ENCODE results near the gene CMIP.

CMIP gene

GRCh38 chr16:81593481-81593880 is 148.9 kb downstream of the CMIP start:
- Histone ChIP-seq H3K79me2 (ENCODE audit: control insufficient read depth, insufficient read depth, low read length, unreplicated experiment) (no peaks in the 10 kb centered on the region), H3K27ac (ENCODE audit: low read depth, low read length) (no peak overlapping the region), H3K36me3 (ENCODE audit: insufficient read depth, low read length) (no peaks in the 10 kb centered on the region), H2AFZ (ENCODE audit: low read length, unreplicated experiment) (no peak overlapping the region), H3K4me1 (ENCODE audit: control insufficient read depth, insufficient read depth, low read length, unreplicated experiment) (no peaks in the 10 kb centered on the region), H3K27me3 (ENCODE audit: insufficient read depth, low read length) (no peaks in the 10 kb centered on the region), H3K4me3 (ENCODE audit: low read depth, low read length) (no peak overlapping the region)

GRCh38 chr16:81595629-81596292 is 151.2 kb downstream of the CMIP start:
- Histone ChIP-seq H3K4me1 (ENCODE audit: control insufficient read depth, insufficient read depth, low read length, unreplicated experiment) (peaks cover 12% of the 10 kb centered on the region), H3K27ac (ENCODE audit: low read depth, low read length) (no peak overlapping the region), H3K36me3 (ENCODE audit: insufficient read depth, low read length) (no peaks in the 10 kb centered on the region), H3K4me3 (ENCODE audit: low read depth, low read length) (no peak overlapping the region), H2AFZ (ENCODE audit: low read length, unreplicated experiment) (no peak overlapping the region), H3K79me2 (ENCODE audit: control insufficient read depth, insufficient read depth, low read length, unreplicated experiment) (no peaks in the 10 kb centered on the region), H3K27me3 (ENCODE audit: insufficient read depth, low read length) (no peaks in the 10 kb centered on the region)

- Histone ChIP-seq H2AFZ (ENCODE audit: low read length, unreplicated experiment) (no peak overlapping the region), H3K27ac (ENCODE audit: low read depth, low read length) (no peak overlapping the region), H3K4me1 (ENCODE audit: control insufficient read depth, insufficient read depth, low read length, unreplicated experiment) (peaks cover 26% of the 10 kb centered on the region), H3K36me3 (ENCODE audit: insufficient read depth, low read length) (no peaks in the 10 kb centered on the region), H3K4me3 (ENCODE audit: low read depth, low read length) (no peak overlapping the region), H3K27me3 (ENCODE audit: insufficient read depth, low read length) (no peaks in the 10 kb centered on the region), H3K79me2 (ENCODE audit: control insufficient read depth, insufficient read depth, low read length, unreplicated experiment) (peaks cover 4% of the 10 kb centered on the region)
Observed at GRCh38 chr16:81597079-81597658, 152.6 kb downstream of the CMIP start.

GRCh38 chr16:81598083-81598482 is 153.5 kb downstream of the CMIP start:
- Histone ChIP-seq H3K27me3 (ENCODE audit: insufficient read depth, low read length) (no peaks in the 10 kb centered on the region), H2AFZ (ENCODE audit: low read length, unreplicated experiment) (no peak overlapping the region), H3K27ac (ENCODE audit: low read depth, low read length) (no peak overlapping the region), H3K36me3 (ENCODE audit: insufficient read depth, low read length) (no peaks in the 10 kb centered on the region), H3K4me3 (ENCODE audit: low read depth, low read length) (no peak overlapping the region), H3K4me1 (ENCODE audit: control insufficient read depth, insufficient read depth, low read length, unreplicated experiment) (peaks cover 28% of the 10 kb centered on the region), H3K79me2 (ENCODE audit: control insufficient read depth, insufficient read depth, low read length, unreplicated experiment) (peaks cover 4% of the 10 kb centered on the region)

GRCh38 chr16:81599034-81599744 is 154.6 kb downstream of the CMIP start:
- H3K36me3 ChIP-seq (ENCODE audit: insufficient read depth, low read length) = no peaks in the 10 kb centered on the region
- H3K27me3 ChIP-seq (ENCODE audit: insufficient read depth, low read length) = no peaks in the 10 kb centered on the region
- H3K4me1 ChIP-seq (ENCODE audit: control insufficient read depth, insufficient read depth, low read length, unreplicated experiment) = peaks cover 28% of the 10 kb centered on the region
- no peak overlapping the region for H3K4me3 ChIP-seq (ENCODE audit: low read depth, low read length)
- H2AFZ ChIP-seq (ENCODE audit: low read length, unreplicated experiment) = no peak overlapping the region
- H3K27ac ChIP-seq (ENCODE audit: low read depth, low read length) = no peak overlapping the region
- peaks cover 4% of the 10 kb centered on the region for H3K79me2 ChIP-seq (ENCODE audit: control insufficient read depth, insufficient read depth, low read length, unreplicated experiment)

GRCh38 chr16:81600275-81600674 is 155.7 kb downstream of the CMIP start:
- H3K4me1 ChIP-seq (ENCODE audit: control insufficient read depth, insufficient read depth, low read length, unreplicated experiment) = peaks cover 37% of the 10 kb centered on the region
- H3K36me3 ChIP-seq (ENCODE audit: insufficient read depth, low read length) = no peaks in the 10 kb centered on the region
- peak overlapping the region; percentile 47; the same call in 1 of the 2 replicates for H3K27ac ChIP-seq (ENCODE audit: low read depth, low read length)
- H2AFZ ChIP-seq (ENCODE audit: low read length, unreplicated experiment) = no peak overlapping the region
- H3K4me3 ChIP-seq (ENCODE audit: low read depth, low read length) = no peak overlapping the region
- no peaks in the 10 kb centered on the region for H3K27me3 ChIP-seq (ENCODE audit: insufficient read depth, low read length)
- H3K79me2 ChIP-seq (ENCODE audit: control insufficient read depth, insufficient read depth, low read length, unreplicated experiment) = peaks cover 4% of the 10 kb centered on the region

GRCh38 chr16:81601008-81601428 is 156.4 kb downstream of the CMIP start:
- Histone ChIP-seq H3K27me3 (ENCODE audit: insufficient read depth, low read length) (no peaks in the 10 kb centered on the region), H3K79me2 (ENCODE audit: control insufficient read depth, insufficient read depth, low read length, unreplicated experiment) (peaks cover 4% of the 10 kb centered on the region), H2AFZ (ENCODE audit: low read length, unreplicated experiment) (no peak overlapping the region), H3K4me3 (ENCODE audit: low read depth, low read length) (no peak overlapping the region), H3K27ac (ENCODE audit: low read depth, low read length) (peak overlapping the region; percentile 47; the same call in 1 of the 2 replicates), H3K36me3 (ENCODE audit: insufficient read depth, low read length) (no peaks in the 10 kb centered on the region), H3K4me1 (ENCODE audit: control insufficient read depth, insufficient read depth, low read length, unreplicated experiment) (peaks cover 38% of the 10 kb centered on the region)

GRCh38 chr16:81601601-81602255 is 157.1 kb downstream of the CMIP start:
- H3K4me1 ChIP-seq (ENCODE audit: control insufficient read depth, insufficient read depth, low read length, unreplicated experiment) = peaks cover 38% of the 10 kb centered on the region
- no peaks in the 10 kb centered on the region for H3K36me3 ChIP-seq (ENCODE audit: insufficient read depth, low read length)
- peak overlapping the region; percentile 17; the same call in 1 of the 2 replicates for H3K27ac ChIP-seq (ENCODE audit: low read depth, low read length)
- H3K27me3 ChIP-seq (ENCODE audit: insufficient read depth, low read length) = no peaks in the 10 kb centered on the region
- no peak overlapping the region for H2AFZ ChIP-seq (ENCODE audit: low read length, unreplicated experiment)
- H3K79me2 ChIP-seq (ENCODE audit: control insufficient read depth, insufficient read depth, low read length, unreplicated experiment) = peaks cover 4% of the 10 kb centered on the region
- H3K4me3 ChIP-seq (ENCODE audit: low read depth, low read length) = no peak overlapping the region

- Histone ChIP-seq H2AFZ (ENCODE audit: low read length, unreplicated experiment) (no peak overlapping the region), H3K4me3 (ENCODE audit: low read depth, low read length) (no peak overlapping the region), H3K36me3 (ENCODE audit: insufficient read depth, low read length) (no peaks in the 10 kb centered on the region), H3K27me3 (ENCODE audit: insufficient read depth, low read length) (no peaks in the 10 kb centered on the region), H3K4me1 (ENCODE audit: control insufficient read depth, insufficient read depth, low read length, unreplicated experiment) (peaks cover 38% of the 10 kb centered on the region), H3K27ac (ENCODE audit: low read depth, low read length) (no peak overlapping the region), H3K79me2 (ENCODE audit: control insufficient read depth, insufficient read depth, low read length, unreplicated experiment) (peaks cover 4% of the 10 kb centered on the region)
Observed at GRCh38 chr16:81602256-81602776, 157.7 kb downstream of the CMIP start.

- Histone ChIP-seq H3K4me3 (ENCODE audit: low read depth, low read length) (no peak overlapping the region), H2AFZ (ENCODE audit: low read length, unreplicated experiment) (no peak overlapping the region), H3K79me2 (ENCODE audit: control insufficient read depth, insufficient read depth, low read length, unreplicated experiment) (peaks cover 4% of the 10 kb centered on the region), H3K27ac (ENCODE audit: low read depth, low read length) (no peak overlapping the region), H3K4me1 (ENCODE audit: control insufficient read depth, insufficient read depth, low read length, unreplicated experiment) (peaks cover 38% of the 10 kb centered on the region), H3K36me3 (ENCODE audit: insufficient read depth, low read length) (peaks cover 4% of the 10 kb centered on the region; the same call in 1 of the 2 replicates), H3K27me3 (ENCODE audit: insufficient read depth, low read length) (no peaks in the 10 kb centered on the region)
Observed at GRCh38 chr16:81602792-81603191, 158.2 kb downstream of the CMIP start.

Measured in ACC112 (cell line).